A549 (cell line): ENCODE measurements around the gene NKX2-1.

Experiments
- CEBPB ChIP-seq, 2 experiments: fragments of >200 bp in 1 of 2; sonication (Bioruptor Twin) in 1 of 2; formaldehyde crosslinking in 1 of 2; IDR thresholded peaks; 2 replicates each; pipeline ENCODE4 v1.6.1; 2012 to 2016
- CTCF ChIP-seq: fragments of >200 bp; sonication (Bioruptor Twin); formaldehyde crosslinking; IDR thresholded peaks from 3 replicates; pipeline ENCODE4 v1.5.1; 2016
- EP300 ChIP-seq, 2 experiments: fragments of >200 bp; sonication (Bioruptor Twin); formaldehyde crosslinking; IDR thresholded peaks; 2 replicates in 1 of 2; 3 replicates in 1 of 2; pipeline ENCODE4 v1.6.1; 2016 to 2017
- FOSL2 ChIP-seq, 2 experiments: fragments of 450-650 bp in 1 of 2; fragments of >200 bp in 1 of 2; sonication (Bioruptor Twin) in 1 of 2; formaldehyde crosslinking; IDR thresholded peaks; 2 replicates each; pipeline versions ENCODE4 v1.5.0 to v1.6.1; 2016 to 2020; ENCODE audit warnings: mild to moderate bottlenecking in 1 of 2, moderate library complexity in 1 of 2
- MAX ChIP-seq: IDR thresholded peaks from 2 replicates; pipeline ENCODE4 v1.6.1; 2012
- POLR2A ChIP-seq: IDR thresholded peaks from 2 replicates; pipeline ENCODE4 v1.6.1; 2012; ENCODE audit warnings: mild to moderate bottlenecking, low read length
- RAD21 ChIP-seq, 2 experiments: fragments of >200 bp in 1 of 2; sonication (Bioruptor Twin) in 1 of 2; formaldehyde crosslinking in 1 of 2; IDR thresholded peaks in 1 of 2; conservative IDR thresholded peaks in 1 of 2; 2 replicates in 1 of 2; 3 replicates in 1 of 2; pipeline ENCODE4 v1.6.1; 2012 to 2018; ENCODE audit warnings: inconsistent platforms in 1 of 2

- TF ChIP-seq CEBPB (IDR thresholded peaks at IDR 0.05), result no peak
- TF ChIP-seq EP300 (IDR thresholded peaks at IDR 0.05), result no peak
- TF ChIP-seq POLR2A, result no peak
- TF ChIP-seq RAD21 (conservative IDR thresholded peaks at IDR 0.05 in 1 of 2, IDR thresholded peaks at IDR 0.05 in 1 of 2), result no peak
- no peak for TF ChIP-seq MAX
- no peak for TF ChIP-seq FOSL2 (IDR thresholded peaks at IDR 0.05)
- TF ChIP-seq FOSL2 (CRISPR knock-in tag; IDR thresholded peaks at IDR 0.05), result no peak
- no peak for TF ChIP-seq CTCF
Measured at GRCh38 chr14:36511981-36512584, 7.9 kb downstream of the NKX2-1 start.
